ENCODE results near the gene SLC38A8.

Gene SLC38A8

DNA sequence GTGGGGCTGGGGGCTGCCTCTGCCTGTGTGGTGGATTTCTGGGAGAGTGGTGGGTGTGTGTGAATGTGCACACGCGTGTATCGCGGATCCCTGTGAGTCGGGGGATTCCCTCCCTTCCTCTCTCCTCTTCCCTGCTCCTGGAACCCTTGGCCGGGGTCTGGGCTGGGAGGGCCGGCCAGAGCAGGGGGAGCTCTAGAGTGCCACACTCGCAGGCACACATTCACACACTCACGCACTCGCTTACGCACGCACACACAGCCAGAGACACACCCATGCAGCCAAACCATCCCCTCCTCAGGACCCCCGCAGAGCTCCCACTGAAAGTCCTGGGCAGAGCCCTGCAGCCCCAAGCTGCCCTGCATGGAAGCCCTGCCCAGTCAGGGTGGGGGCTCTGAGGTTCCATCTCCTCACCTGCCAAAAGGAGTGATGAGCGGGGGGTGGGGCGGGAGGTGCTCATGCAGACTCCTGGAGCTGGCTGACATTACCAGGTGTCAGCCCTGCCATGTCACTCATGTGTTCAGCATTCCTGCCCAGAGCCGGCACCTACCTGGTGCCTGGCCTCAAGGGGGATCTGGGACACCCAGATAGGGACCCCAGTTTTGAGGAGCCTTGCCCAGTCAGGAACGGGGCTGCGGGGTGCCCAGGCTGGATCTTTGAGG, 72.7 kb downstream of the SLC38A8 start:
- no peak for DNase-seq (ENCODE audit: low spot score)

DNA sequence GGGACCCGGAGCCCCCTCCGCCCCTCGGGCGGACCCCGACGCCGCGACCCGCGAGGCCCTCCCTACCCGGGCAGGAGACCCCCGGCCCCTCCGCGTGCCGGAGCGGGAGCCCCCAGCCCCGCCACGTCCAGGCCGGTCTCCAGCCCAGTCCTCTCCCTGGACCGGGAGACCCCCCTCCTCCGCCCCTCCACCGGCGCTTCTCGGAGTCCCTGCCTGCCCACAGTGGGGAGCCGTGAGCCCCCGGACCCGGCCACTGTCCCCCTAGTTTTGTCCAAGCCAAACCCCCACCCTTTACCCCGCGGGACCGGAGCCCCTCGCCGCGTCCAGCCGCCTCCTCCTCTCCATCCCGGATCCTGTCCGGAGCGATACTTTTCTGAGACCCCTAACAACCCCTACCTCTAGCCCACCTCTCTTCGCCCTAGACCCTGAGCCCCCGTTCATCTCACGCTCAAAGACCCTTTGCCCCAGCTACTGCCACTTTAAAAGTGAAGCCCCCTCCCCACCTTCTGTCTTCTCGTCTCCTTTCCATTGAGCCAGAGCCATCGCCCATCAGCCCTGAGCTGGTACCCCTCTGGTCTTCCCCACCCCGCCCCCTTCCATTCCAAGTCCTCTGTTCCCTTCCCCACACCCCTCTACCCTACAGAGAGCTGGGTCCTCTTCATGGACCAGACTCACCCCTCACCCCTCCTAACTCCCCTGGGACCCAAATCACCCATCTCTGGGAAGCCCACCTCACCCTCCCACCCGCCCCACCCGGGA, 73.5 kb downstream of the SLC38A8 start:
- DNase-seq (ENCODE audit: low spot score), result no peak

DNA sequence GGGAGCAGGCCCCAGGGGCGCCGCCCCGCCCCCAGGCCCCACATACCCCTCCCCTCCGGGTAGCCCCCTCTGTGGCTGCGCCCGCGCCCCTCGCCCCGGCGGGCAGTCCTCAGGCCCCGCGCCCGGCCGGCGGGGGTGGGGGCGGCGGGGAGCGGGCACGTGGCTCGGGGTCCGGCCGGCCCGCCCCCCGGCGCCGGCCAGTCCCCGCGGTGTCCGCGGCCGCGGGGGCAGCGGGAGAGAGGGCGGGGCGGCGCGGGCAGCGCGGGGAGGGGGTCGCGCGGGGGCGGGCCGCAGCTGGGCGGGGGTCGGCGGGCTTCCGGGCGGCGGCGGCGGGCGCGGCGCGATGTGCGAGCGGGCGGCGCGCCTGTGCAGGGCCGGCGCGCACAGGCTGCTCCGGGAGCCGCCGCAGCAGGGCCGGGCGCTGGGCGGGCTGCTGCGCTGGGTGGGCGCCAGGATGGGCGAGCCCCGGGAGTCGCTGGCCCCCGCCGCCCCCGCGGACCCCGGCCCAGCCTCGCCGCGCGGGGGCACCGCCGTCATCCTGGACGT, 74.2 kb downstream of the SLC38A8 start:
- peak; percentile 28 for DNase-seq (ENCODE audit: low spot score)

DNA sequence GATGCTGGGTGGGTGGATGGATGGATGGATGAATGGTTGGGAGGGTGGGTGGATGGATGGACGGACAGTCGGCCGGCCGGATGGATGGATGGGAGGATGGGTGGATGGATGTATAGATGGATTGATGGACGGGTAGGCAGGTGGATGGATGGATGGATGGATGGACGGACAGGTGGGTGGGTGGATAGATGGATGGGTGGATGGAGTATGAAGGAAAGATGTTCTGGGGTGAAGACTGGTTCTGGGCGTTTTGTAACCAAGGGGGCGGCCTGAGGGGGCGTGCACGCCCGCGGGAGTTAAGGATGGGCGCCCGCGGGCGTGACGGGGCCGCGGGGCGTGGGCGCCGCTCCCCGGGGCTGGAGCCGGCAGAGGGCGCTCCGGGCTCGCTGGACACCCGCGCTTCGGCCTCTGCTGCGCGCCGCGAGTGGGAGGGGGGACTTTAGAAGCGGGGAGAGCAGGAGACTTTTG, 74.7 kb downstream of the SLC38A8 start, which contains the start of gene NECAB2:
TSS of gene NECAB2 (plus strand) at position 407 of the 468 bp plus-strand sequence. CDS start 405 bp downstream, outside the sequence.
- peak; percentile 81 for DNase-seq (ENCODE audit: low spot score)

DNA sequence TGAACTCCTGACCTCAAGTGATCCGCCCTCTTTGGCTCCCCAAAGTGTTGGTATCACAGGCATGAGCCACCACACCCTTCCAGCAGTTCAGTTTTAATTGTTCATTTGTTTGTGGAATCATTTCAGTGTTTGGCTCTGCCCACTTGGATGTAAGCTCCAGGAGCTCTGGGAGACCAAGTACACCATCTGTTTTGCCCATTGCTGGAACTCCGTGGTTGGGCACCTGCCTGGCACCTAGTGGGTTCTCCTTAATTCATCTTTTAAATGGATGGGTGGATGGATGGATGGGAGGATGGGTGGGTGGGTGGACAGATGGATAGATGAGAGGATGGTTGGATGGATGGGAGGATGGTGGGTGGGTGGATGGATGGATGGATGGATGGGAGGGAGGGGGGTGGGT, 75.5 kb downstream of the SLC38A8 start:
- DNase-seq (ENCODE audit: low spot score), result no peak

DNA sequence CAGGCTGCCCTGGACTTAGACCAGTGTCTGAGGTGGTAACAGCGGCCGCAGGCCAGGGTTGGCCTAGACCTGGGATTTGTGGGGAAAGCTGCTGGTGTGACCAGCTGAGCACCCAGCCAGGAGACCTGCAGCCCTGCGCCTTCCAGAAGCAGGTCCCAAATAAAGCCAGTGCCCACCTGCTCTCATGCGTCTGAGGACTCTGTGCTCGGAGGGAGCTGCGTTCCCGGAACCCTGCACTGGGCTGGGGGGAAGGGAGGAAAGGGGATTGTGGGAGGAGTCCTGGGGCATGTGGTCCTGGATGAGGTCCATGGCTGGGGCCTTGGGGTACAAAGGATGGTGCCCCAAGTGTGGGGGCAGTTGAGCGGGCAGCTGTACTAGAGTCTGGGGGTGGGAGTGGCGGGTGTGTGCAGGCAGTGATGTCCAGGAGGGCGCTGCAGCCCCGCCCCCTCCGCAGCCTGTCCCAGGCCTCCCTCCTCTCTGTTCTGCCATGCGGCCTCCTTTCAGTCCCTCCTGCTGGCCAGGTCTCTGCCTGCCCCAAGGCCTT, 76.4 kb downstream of the SLC38A8 start:
- no peak for DNase-seq (ENCODE audit: low spot score)

DNA sequence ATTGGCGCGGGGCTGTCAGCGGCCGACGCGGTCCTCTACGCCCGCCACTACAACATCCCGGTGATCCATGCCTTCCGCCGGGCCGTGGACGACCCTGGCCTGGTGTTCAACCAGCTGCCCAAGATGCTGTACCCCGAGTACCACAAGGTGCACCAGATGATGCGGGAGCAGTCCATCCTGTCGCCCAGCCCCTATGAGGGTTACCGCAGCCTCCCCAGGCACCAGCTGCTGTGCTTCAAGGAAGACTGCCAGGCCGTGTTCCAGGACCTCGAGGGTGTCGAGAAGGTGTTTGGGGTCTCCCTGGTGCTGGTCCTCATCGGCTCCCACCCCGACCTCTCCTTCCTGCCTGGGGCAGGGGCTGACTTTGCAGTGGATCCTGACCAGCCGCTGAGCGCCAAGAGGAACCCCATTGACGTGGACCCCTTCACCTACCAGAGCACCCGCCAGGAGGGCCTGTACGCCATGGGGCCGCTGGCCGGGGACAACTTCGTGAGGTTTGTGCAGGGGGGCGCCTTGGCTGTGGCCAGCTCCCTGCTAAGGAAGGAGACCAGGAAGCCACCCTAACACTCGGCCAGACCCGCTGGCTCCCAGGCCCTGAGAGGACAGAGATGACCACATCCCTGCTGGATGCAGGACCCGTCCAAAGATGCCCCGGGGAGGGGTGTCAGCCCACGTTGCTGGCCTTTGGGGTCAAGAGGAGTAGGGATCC, 77.0 kb downstream of the SLC38A8 start:
- DNase-seq (ENCODE audit: low spot score), result no peak

DNA sequence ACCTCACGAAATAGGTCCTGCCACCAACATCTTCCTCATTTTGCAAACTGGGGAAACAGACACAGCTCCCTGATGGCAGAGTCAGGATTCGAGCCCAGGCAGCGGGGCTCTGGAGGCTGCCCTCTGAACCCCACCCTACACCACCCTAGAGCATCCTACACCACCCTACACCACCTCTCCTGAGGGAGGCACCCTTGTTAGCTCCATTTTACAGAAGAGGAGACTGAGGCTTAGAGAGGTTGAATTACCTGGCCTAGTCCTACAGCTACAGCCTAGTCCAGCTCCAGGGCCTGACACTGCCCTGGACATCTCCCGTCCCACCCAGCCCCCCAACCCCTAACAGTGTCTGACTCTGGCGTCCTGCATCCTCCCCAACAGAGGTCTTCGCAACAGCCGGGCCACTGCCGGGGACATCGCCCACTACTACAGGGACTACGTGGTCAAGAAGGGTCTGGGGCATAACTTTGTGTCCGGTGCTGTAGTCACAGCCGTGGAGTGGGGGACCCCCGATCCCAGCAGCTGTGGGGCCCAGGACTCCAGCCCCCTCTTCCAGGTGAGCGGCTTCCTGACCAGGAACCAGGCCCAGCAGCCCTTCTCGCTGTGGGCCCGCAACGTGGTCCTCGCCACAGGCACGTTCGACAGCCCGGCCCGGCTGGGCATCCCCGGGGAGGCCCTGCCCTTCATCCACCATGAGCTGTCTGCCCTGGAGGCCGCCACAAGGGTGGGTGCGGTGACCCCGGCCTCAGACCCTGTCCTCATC, 77.7 kb downstream of the SLC38A8 start:
- DNase-seq (ENCODE audit: low spot score), result no peak

DNA sequence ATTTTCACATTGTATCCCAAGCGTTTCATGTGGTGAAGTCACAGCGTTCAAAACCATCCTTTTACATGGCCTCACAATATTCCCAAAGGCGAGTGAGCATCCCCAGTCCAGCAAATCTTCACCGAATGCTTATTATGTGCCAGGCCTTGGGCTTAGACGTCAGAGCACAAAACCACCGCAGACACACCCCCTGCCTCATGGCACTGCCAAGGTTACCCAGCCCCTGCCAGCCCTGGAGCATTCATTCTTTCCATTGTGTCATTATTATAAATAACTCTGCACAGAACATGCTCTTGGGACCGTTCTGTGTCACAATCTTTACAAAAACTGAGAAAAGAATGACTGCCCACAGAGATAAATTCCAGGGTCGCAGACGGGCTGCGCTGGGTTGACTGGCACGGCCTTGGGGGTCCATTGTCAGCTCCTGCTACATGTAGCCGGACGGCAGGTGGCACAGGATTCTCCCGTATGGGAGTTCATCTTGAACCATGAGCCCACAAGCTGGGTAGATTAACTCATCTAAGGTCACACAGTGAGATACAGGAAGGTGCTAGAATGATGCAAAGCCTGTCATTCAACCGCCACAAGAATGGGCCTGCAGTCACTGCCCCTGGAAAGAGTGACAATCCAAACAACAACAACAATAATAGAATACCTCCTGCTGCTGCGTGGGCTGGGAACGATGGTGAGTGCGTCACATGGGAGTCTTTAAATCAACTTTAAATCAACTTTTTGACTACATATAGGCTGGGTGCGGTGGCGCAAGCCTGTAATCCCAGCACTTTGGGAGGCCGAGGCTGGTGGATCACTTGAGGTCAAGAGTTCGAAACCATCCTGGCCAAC, 79.1 kb downstream of the SLC38A8 start:
- DNase-seq (ENCODE audit: low spot score), result no peak

DNA sequence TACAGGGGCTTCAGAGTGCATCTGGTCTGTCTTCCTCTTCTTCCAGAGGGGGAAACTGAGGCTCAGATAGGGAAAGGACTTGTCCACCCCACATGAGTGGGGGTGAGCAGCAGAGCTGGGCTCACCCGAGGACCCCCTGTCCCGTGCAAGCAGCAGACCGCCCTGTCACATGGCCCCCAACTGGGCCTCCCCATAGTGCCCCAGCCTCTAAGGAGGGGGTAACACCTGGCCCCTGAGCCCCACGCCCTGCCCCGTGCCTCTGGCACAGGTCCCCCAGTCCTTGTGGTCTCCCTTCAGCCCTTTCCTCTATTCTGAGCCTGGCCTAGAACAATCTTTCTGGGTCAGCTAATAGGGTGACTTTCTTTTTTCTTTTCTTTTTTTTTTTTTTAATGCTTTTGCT, 81.0 kb downstream of the SLC38A8 start:
- DNase-seq (ENCODE audit: low spot score), result no peak

DNA sequence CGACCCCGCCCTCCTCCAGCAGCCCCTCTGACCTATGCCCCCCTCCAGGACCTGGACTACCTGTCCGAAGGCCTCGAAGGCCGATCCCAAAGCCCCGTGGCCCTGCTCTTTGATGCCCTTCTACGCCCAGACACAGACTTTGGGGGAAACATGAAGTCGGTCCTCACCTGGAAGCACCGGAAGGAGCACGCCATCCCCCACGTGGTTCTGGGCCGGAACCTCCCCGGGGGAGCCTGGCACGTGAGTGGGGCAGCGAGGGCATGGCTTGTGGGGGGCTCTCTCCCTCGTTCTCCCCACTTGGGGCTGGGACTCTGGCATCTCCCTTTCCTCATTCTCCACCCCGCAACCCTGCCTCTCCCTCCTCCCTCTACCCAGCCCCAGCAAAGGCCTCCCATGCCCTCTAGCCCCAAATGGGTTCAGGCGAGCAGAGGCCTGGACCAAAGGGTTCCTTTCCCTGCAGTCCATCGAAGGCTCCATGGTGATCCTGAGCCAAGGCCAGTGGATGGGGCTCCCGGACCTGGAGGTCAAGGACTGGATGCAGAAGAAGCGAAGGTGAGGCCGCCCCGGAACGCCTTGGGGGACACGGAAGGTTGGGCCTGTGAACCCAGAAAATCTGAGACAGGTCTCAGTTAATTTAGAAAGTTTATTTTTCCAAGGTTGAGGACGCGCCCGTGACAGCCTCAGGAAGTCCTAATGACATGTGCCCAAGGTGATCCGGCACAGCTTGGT, 81.9 kb downstream of the SLC38A8 start:
- DNase-seq (ENCODE audit: low spot score), result no peak

All from AG08395 (cell line).